H1 (cell line): ENCODE data around the gene MLYCD. TPM values are rescaled to one million over a fixed set of nuclear protein-coding genes. Genes with fewer than 3 reads are reported as not detected.

ENCODE experiments used
- BRCA1 ChIP-seq: IDR thresholded peaks from 2 replicates; pipeline ENCODE4 v1.6.1; 2012; ENCODE audit warnings: low read depth, low read length, improper control_type of control experiment
- FOSL1 ChIP-seq: IDR thresholded peaks from 2 replicates; pipeline ENCODE4 v1.6.1; 2011; ENCODE audit warnings: mild to moderate bottlenecking, low read depth, low read length, moderate library complexity; ENCODE audit not compliant: insufficient read depth
- SP4 ChIP-seq: IDR thresholded peaks from 2 replicates; pipeline ENCODE4 v1.6.1; 2012; ENCODE audit warnings: low read length, inconsistent platforms
- polyA plus RNA-seq, 7 experiments: library from polyadenylated mRNA; depleted of rRNA in 3 of 7; stranded (reverse) in 5 of 7; unstranded in 2 of 7; fragments of >200 nt in 5 of 7; fragments of 200-250 nt in 2 of 7; gene quantifications; 1 replicate in 5 of 7; 2 replicates in 1 of 7; 4 replicates in 1 of 7; pipeline versions ENCODE4 v1.2.1 to v1.2.3, GENCODE V29; 2011 to 2013; ENCODE audit warnings: missing spikeins in 2 of 7, mixed read lengths in 2 of 7
- total RNA-seq: library from RNA; stranded (reverse); fragmentation: NEBNext Ultra II Directional; extraction: Animal tissue kit (Norgen Biotek cat#: 25700); gene quantifications from 2 replicates; pipeline ENCODE4 v1.2.1, GENCODE V29; 2021

MLYCD gene
- total and polyA plus RNA-seq, 2 of the 8 experiments (the other 6 are each of a cell fraction or from before 2014, with no cell fraction given) = 3.7 to 7.0 TPM

DNA sequence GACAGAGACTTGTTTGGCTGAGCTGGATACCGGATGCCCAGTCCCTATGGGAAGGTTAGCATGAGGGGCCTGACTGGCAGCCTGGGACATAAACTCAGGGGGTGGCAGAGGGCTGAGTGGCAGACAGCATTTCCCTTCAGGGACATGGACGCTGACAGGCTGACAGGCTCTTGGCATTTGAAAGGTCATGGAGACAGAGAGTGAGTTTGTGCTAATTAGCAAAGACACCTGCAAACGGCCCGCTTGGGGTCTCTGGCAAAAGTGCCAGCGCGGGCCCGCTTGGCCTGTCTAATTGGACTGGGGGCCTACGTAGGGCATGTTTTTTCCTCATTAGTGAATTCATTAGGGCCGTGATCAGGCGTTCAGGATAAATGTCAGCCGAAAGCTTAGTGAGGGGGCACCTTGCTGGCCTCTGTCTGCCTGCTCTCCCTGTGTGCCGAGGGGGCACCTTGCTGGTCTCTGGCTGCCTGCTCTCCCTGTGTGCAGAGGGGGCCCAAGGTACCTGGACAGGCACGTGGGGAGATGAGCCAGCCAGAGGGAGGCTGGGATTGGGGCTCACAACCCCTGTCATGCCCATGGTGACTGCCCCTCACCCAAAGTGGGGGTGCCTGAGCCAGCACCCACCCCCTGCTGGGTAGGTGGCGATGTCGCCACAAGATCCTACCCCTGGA is 76.8 kb downstream of the MLYCD start (continued):
- TF ChIP-seq BRCA1 = no peak
- TF ChIP-seq FOSL1 = no peak
- TF ChIP-seq SP4 = no peak

Other genes with a start within 250 kb of the MLYCD start
- gene HSBP1, start 91.1 kb upstream of the MLYCD start, total RNA-seq = 216 and 219 TPM in 2 replicates
- gene HSBP1, start 91.1 kb upstream of the MLYCD start, polyA plus RNA-seq (2011; rRNA removed) = 56.3 and 78.4 TPM in 2 replicates
- 0.48 and 0.58 TPM in 2 replicates for gene OSGIN1, start 54.1 kb downstream of the MLYCD start, total RNA-seq
- gene OSGIN1, start 54.1 kb downstream of the MLYCD start, polyA plus RNA-seq (2011; rRNA removed) = 0.76 and 1.5 TPM in 2 replicates
- 2.0 and 3.6 TPM in 2 replicates for gene NECAB2, start 69.1 kb downstream of the MLYCD start, total RNA-seq
- gene NECAB2, start 69.1 kb downstream of the MLYCD start, polyA plus RNA-seq (2011; rRNA removed) = 4.2 and 7.5 TPM in 2 replicates
- not detected in 2 replicates for gene SLC38A8, start 143.7 kb downstream of the MLYCD start, total RNA-seq
- gene SLC38A8, start 143.7 kb downstream of the MLYCD start, polyA plus RNA-seq (2011; rRNA removed) = 0.08 TPM in 1 of 2 replicates, not detected in the other
- 52.0 and 53.3 TPM in 2 replicates for gene MBTPS1, start 217.8 kb downstream of the MLYCD start, total RNA-seq
- gene MBTPS1, start 217.8 kb downstream of the MLYCD start, polyA plus RNA-seq (2011; rRNA removed) = 30.6 and 33.7 TPM in 2 replicates
- 55.7 and 58.5 TPM in 2 replicates for gene HSDL1, start 246.1 kb downstream of the MLYCD start, total RNA-seq
- 18.2 and 25.0 TPM in 2 replicates for gene HSDL1, start 246.1 kb downstream of the MLYCD start, polyA plus RNA-seq (2011; rRNA removed)
- 0.09 and 0.27 TPM in 2 replicates for gene DNAAF1, start 246.2 kb downstream of the MLYCD start, total RNA-seq
- 0.06 and 0.15 TPM in 2 replicates for gene DNAAF1, start 246.2 kb downstream of the MLYCD start, polyA plus RNA-seq (2011; rRNA removed)